Neural cell (in vitro differentiated cells): ENCODE results near the gene SYNC. TPM values are rescaled to one million over a fixed set of nuclear protein-coding genes. Genes with fewer than 3 reads are reported as not detected.

Experiments
- H2AFZ ChIP-seq: fragments of 200-600, 300-800 bp; sonication (generic), shearing (Covaris generic); 2 replicates; pipeline ENCODE4 v1.6.0; 2014; ENCODE audit warnings: low read depth, mild to moderate bottlenecking, antibody characterized with exemption, low read length, moderate library complexity
- H3F3A ChIP-seq: fragments of 200-600 bp; shearing (Covaris generic); 2 replicates; pipeline ENCODE4 v1.6.1; 2016; ENCODE audit warnings: mild to moderate bottlenecking, moderate library complexity, mixed read lengths, antibody characterized with exemption, low read length; ENCODE audit not compliant: insufficient read depth, poor library complexity, severe bottlenecking
- H3K27ac ChIP-seq: fragments of 200-600, 300-800 bp; sonication (generic), shearing (Covaris generic); 2 replicates; pipeline ENCODE4 v1.5.1; 2014; ENCODE audit warnings: mild to moderate bottlenecking, low read length, moderate library complexity
- H3K27me3 ChIP-seq: fragments of 300-800, 200-600 bp; sonication (generic), shearing (Covaris generic); 2 replicates; pipeline ENCODE4 v1.6.0; 2014; ENCODE audit warnings: mild to moderate bottlenecking, low read depth, low read length, moderate library complexity; ENCODE audit not compliant: insufficient read depth
- H3K36me3 ChIP-seq: fragments of 300-800, 200-600 bp; sonication (generic), shearing (Covaris generic); 2 replicates; pipeline ENCODE4 v1.5.1; 2014; ENCODE audit warnings: mild to moderate bottlenecking, antibody characterized with exemption, low read length, moderate library complexity; ENCODE audit not compliant: insufficient read depth
- H3K4me2 ChIP-seq: fragments of 300-800, 200-600 bp; sonication (generic), shearing (Covaris generic); 2 replicates; pipeline ENCODE4 v1.6.0; 2014; ENCODE audit warnings: mild to moderate bottlenecking, low read length
- H3K4me3 ChIP-seq: fragments of 300-800, 200-600 bp; sonication (generic), shearing (Covaris generic); 2 replicates; pipeline ENCODE4 v1.5.1; 2014; ENCODE audit warnings: mild to moderate bottlenecking, low read length, moderate library complexity
- H3K79me2 ChIP-seq: fragments of 200-600 bp; shearing (Covaris generic); replicated peaks from 2 replicates; pipeline ENCODE4 v1.6.0; 2014; ENCODE audit warnings: mild to moderate bottlenecking, low read length, moderate library complexity; ENCODE audit not compliant: insufficient read depth
- H3K9ac ChIP-seq: fragments of 300-800, 200-600 bp; sonication (generic), shearing (Covaris generic); 2 replicates; pipeline ENCODE4 v1.6.1; 2016; ENCODE audit warnings: mild to moderate bottlenecking, low read length, mixed read lengths
- H3K9me2 ChIP-seq: fragments of 200-600 bp; shearing (Covaris generic); 2 replicates; pipeline ENCODE4 v1.6.1; 2016; ENCODE audit warnings: mild to moderate bottlenecking, low read length, mixed read lengths; ENCODE audit not compliant: insufficient read depth
- H3K9me3 ChIP-seq: fragments of 200-600, 300-800 bp; sonication (generic), shearing (Covaris generic); 2 replicates; pipeline ENCODE4 v1.6.1; 2016; ENCODE audit warnings: mild to moderate bottlenecking, mixed run types, low read length, moderate library complexity, mixed read lengths
- H4K20me1 ChIP-seq: fragments of 200-600 bp; shearing (Covaris generic); 2 replicates; pipeline ENCODE4 v1.6.1; 2016; ENCODE audit warnings: mild to moderate bottlenecking, mixed run types; ENCODE audit not compliant: insufficient read depth
- EP300 ChIP-seq: fragments of 450-650 bp; conservative IDR thresholded peaks from 2 replicates; pipeline ENCODE4 v1.6.1; 2014; ENCODE audit warnings: antibody characterized with exemption, mild to moderate bottlenecking, moderate library complexity; ENCODE audit not compliant: poor library complexity, severe bottlenecking
- EZH2 ChIP-seq: fragments of 200-600, 300-800 bp; shearing (Covaris generic), sonication (generic); IDR thresholded peaks from 2 replicates; pipeline ENCODE4 v1.6.1; 2014; ENCODE audit warnings: antibody characterized with exemption, low read length, borderline replicate concordance, mild to moderate bottlenecking; ENCODE audit not compliant: insufficient read depth, poor library complexity, severe bottlenecking
- MXI1 ChIP-seq: fragments of 450-650 bp; conservative IDR thresholded peaks from 2 replicates; pipeline ENCODE4 v1.6.1; 2014; ENCODE audit warnings: antibody characterized with exemption, mild to moderate bottlenecking; ENCODE audit not compliant: poor library complexity, severe bottlenecking
- POLR2AphosphoS5 ChIP-seq: IDR thresholded peaks from 2 replicates; pipeline ENCODE4 v1.6.1; 2012
- RAD21 ChIP-seq: fragments of 450-650 bp; conservative IDR thresholded peaks from 2 replicates; pipeline ENCODE4 v1.6.1; 2014; ENCODE audit warnings: antibody characterized with exemption, mild to moderate bottlenecking, moderate library complexity
- REST ChIP-seq: IDR thresholded peaks from 2 replicates; pipeline ENCODE4 v1.6.1; 2012; ENCODE audit warnings: borderline replicate concordance
- SMC3 ChIP-seq: fragments of 450-650 bp; conservative IDR thresholded peaks from 2 replicates; pipeline ENCODE4 v1.6.1; 2014; ENCODE audit warnings: antibody characterized with exemption, mild to moderate bottlenecking, moderate library complexity; ENCODE audit not compliant: poor library complexity
- TAF1 ChIP-seq: IDR thresholded peaks from 2 replicates; pipeline ENCODE4 v1.6.1; 2012; ENCODE audit warnings: low read depth
- polyA plus RNA-seq: library from polyadenylated mRNA; depleted of rRNA; stranded (reverse); fragments of >200 nt; gene quantifications from 2 replicates; pipeline ENCODE4 v1.2.3, GENCODE V29; 2014
- TF ChIP-seq, protein P1 (sequence below): fragments of 450-650 bp; IDR thresholded peaks from 2 replicates; pipeline ENCODE4 v1.5.1; 2014; ENCODE audit warnings: antibody characterized with exemption, mild to moderate bottlenecking, moderate library complexity; ENCODE audit not compliant: poor library complexity, severe bottlenecking

The SYNC gene
- polyA plus RNA-seq, 1 donor from 2014 or later = not detected

- H3K4me3 ChIP-seq = no peak overlapping the region
- peaks cover 30% of the 10 kb centered on the region for H3K36me3 ChIP-seq
- H3K79me2 ChIP-seq = no peaks in the 10 kb centered on the region
- H3K9me2 ChIP-seq = no peaks in the 10 kb centered on the region
- no peak overlapping the region for H2AFZ ChIP-seq
- H3K27me3 ChIP-seq = no peaks in the 10 kb centered on the region
- H4K20me1 ChIP-seq = no peaks in the 10 kb centered on the region
- no peaks in the 10 kb centered on the region for H3F3A ChIP-seq
- no peak overlapping the region for H3K4me2 ChIP-seq
- H3K9ac ChIP-seq = no peak overlapping the region
- no peak overlapping the region for H3K27ac ChIP-seq
- TF ChIP-seq SMC3 (no peak), EP300 (no peak), POLR2AphosphoS5 (no peak), RAD21 (no peak), MXI1 (no peak), EZH2 (no peak), REST (no peak), TAF1 (no peak)
- TF ChIP-seq, protein P1, sequence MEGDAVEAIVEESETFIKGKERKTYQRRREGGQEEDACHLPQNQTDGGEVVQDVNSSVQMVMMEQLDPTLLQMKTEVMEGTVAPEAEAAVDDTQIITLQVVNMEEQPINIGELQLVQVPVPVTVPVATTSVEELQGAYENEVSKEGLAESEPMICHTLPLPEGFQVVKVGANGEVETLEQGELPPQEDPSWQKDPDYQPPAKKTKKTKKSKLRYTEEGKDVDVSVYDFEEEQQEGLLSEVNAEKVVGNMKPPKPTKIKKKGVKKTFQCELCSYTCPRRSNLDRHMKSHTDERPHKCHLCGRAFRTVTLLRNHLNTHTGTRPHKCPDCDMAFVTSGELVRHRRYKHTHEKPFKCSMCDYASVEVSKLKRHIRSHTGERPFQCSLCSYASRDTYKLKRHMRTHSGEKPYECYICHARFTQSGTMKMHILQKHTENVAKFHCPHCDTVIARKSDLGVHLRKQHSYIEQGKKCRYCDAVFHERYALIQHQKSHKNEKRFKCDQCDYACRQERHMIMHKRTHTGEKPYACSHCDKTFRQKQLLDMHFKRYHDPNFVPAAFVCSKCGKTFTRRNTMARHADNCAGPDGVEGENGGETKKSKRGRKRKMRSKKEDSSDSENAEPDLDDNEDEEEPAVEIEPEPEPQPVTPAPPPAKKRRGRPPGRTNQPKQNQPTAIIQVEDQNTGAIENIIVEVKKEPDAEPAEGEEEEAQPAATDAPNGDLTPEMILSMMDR = no peak
- H3K9me3 ChIP-seq = no peaks in the 10 kb centered on the region
These were observed 20.6 kb downstream of the SYNC start for GRCh38 chr1:32681999-32682398.

DNA sequence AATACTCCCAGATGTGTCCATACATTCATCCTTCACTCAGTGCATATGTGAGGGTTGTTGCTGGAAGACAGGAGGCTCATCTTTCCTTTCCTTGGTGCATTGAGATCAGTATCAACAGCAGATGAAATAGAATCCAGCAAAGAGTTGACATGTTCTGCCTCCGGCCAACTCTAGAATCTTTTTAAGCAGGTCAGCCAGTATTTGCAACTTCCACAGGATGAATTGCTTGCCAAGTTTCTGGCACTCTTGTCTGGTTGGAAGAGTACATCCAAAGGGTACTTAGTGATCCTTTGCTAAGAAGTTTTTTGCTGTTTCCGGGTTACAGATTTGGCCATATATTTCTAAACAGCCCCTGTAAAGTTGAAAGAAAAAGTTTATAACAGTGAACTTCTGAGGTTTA, 21.1 kb downstream of the SYNC start:
- Histone ChIP-seq H3K9me3 (no peaks in the 10 kb centered on the region), H3K4me3 (no peak overlapping the region), H3K9ac (no peak overlapping the region), H3K4me2 (no peak overlapping the region), H3K79me2 (no peaks in the 10 kb centered on the region), H3F3A (no peaks in the 10 kb centered on the region), H3K27me3 (no peaks in the 10 kb centered on the region), H3K36me3 (peaks cover 34% of the 10 kb centered on the region), H4K20me1 (no peaks in the 10 kb centered on the region), H2AFZ (no peak overlapping the region), H3K27ac (no peak overlapping the region), H3K9me2 (no peaks in the 10 kb centered on the region)
- no peak for TF ChIP-seq REST
- no peak for TF ChIP-seq RAD21
- no peak for TF ChIP-seq EZH2
- TF ChIP-seq, protein P1 = no peak
- TF ChIP-seq EP300 = no peak
- no peak for TF ChIP-seq POLR2AphosphoS5
- no peak for TF ChIP-seq MXI1
- no peak for TF ChIP-seq SMC3
- TF ChIP-seq TAF1 = no peak
